GM21381 (cell line): ENCODE data around the gene STRBP.

Source experiments
- ATAC-seq: cut with Tn5 transposase; IDR thresholded peaks from one replicate; pipeline ENCODE4 v1.9.1; 2021; ENCODE audit warnings: mild to moderate bottlenecking, moderate library complexity; ENCODE audit not compliant: unreplicated experiment

STRBP gene

DNA sequence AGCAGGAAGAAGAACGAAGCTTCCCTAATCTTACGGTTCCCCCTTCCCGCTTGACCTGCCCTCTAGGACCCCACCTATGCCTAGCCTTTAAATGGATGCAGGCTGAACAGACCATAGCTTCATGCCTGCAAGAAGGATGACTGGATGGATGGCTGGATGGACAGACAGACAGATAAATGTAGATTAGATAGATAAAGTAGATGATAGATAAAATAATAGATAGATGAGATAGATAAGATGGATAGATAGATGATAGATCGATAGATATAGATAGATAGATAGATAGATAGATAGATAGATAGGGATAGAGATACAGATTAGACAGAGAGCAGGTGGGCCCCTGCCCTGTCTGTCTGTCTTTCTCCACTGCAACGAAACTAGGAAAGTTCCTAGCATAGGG lies 162.9 kb downstream of the STRBP start:
- no peak for ATAC-seq

GRCh38 chr9:123104807-123105206 lies 163.6 kb downstream of the STRBP start:
- no peak for ATAC-seq

- ATAC-seq: no peak
Observed at GRCh38 chr9:123102375-123103113, 165.8 kb downstream of the STRBP start.

GRCh38 chr9:123099548-123099947 lies 168.8 kb downstream of the STRBP start:
- no peak for ATAC-seq

DNA sequence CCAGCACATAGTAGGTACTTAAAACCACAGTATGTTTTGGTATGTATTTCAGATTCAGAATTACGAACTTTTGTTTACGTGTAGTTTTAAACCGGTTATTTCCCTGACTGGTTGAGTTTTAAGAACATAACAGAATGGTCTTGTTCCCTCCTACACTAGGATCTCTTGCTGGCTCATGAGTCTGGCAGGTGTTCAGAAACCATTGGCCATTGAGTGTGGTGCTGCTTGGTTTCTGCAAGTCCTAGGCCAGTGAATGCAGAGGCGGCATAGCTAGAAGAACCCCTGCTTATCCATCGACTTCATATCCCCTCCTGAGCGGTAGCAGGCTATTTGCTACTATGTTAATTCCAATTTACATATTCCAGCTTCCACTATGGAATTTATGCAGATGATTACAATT lies 169.3 kb downstream of the STRBP start:
- no peak for ATAC-seq

DNA sequence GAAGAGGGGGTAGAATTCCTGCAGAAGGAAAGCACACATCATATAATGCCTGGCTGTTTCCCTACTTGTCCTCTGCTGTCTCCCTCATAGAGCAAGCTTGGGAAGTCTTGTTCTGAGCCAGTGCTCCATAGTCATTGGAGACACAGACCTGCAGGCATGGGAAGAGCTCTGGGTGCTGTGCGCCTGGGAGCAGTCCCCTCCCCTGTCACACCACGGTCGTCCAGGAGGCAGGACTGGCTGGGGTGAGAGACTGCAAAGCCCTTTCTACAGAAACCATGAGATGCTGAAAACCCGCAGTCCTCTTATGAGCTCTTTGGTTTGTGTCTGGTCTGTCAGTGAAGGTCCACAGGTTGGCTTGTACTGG lies 170.3 kb downstream of the STRBP start:
- no peak for ATAC-seq

- ATAC-seq: no peak
Observed at GRCh38 chr9:123097430-123098095, 170.8 kb downstream of the STRBP start.

DNA sequence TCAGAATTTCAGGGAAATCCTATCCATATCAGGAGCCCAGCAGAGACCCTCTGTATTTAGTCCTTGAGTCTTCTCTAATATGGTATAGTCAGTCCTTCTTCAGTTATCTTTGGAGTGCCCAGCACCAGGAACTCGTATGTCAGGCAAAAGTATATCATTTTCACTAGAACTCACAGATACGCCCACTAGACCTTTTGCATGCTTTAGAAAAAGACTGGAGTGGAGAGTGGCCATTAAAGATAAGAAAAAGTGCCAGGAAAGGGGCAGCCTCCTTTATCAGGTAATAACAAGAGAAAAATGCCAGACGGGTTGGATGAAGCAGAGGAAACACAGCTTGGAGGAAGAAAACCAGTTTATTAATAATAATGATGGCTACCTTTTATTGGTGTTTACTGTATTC lies 171.4 kb downstream of the STRBP start:
- ATAC-seq: no peak

DNA sequence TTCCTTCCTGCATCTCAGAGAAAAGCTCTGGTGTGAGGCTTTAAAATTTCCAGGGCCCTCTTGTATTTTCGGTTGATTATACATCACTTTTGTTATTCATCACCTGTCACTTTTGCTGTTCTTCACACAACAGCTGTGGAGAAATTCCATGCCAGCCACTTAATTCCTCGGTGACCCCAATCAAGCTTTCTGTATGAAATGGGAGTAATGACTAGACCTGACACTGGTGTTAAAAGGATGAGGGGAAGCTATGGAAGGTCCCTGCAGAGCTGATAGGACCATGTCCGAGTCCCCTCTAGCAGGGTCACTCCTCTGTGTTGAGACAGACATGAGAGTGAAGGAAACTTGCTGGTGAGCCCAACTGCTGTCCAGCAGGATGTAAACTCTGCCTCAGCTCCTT lies 175.2 kb downstream of the STRBP start:
- ATAC-seq: no peak

- no peak for ATAC-seq
Observed at GRCh38 chr9:123091459-123091858, 176.9 kb downstream of the STRBP start.

DNA sequence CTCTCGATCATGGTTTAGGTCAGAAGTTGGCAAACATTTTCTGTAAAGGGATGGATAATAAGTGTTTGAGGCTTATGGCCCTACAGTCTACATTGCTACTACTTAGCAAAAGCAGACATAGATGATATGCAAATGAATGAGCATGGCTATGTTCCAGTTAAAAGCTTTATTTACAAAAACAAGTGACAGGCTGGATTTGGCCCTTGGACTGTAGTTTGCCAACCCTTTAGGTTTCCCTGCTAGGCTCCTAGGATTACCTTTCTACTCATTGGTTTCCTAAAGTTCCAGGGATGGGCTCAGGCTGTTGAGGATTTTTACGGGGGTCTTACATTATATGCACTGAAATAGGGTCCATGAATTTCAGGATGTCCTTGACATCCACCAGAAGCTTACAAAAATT lies 177.4 kb downstream of the STRBP start:
- ATAC-seq: no peak

DNA sequence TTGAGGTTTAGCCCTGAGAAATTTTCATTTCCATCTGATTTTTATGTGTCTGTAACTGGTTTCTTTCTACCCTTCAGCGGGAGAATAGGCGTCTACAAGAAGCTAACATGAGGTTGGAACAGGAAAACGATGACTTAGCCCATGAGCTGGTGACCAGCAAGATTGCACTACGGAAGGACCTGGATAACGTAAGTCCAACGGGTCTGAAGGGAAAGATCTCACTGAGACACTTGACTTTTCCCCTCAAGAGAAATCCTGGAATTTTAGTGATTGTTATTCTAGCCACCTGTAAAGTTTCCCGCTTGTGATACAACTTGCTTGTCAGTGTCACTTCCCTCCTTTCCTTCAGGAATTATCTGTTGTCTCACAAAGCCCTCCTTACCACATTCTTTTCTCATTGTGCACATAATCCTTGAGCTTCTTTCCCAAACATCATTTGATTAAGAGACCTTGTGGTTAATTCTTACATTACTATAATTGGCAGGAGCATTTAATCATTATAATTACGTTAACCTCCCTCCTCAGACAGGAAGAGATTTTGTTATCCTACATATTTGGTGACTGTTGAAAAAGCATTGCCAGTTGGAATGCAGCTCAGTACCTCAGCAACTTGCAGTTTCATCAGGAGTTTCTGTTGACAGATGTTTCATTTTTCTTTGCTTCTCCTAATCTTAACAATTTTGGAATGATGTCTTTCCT lies 178.0 kb downstream of the STRBP start:
- no peak for ATAC-seq

DNA sequence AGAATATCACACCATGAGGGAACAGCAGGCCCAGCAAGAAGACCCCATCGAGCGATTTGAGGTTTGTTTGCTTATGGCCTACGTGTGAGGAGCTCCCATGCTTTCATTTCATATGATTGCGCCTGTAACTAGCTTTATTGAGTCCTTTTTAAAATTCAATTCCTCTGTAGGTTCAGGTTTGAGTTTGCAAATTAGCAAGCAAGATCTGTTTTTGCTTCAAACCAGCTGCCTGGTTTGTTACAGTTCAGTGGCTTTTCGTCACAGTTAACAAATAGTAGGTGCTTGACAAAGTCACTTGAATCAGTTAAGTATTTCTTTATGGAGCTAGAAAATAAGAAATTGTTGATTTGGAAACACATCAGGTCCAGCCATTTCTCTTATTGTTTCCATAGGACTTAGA lies 178.6 kb downstream of the STRBP start:
- ATAC-seq: no peak

GRCh38 chr9:123089040-123089439 lies 179.3 kb downstream of the STRBP start:
- no peak for ATAC-seq

DNA sequence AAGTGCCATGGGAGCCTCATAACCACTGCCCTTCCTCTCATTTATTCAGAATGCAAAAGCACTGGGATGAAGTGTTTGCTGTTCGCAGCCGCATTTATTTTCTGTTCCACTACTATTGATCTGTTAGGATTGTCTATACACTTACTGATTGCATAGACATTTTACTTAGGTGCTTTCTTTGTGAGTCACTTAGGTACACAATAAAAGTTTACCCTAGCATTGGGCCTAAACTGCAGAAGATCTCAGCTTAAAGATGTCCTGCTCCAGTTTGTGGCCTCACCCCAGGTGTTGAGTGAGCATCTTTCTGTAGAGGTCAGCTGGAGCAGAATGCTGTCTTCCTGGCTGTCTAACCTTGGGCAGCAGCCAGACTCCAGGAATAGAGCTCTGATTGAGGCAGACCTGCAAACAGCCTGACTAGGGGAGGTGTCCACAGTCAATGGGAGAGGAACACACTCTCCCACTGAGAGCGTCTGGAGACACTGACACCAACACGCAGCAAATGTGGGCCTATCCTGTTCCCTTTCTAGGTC lies 181.0 kb downstream of the STRBP start:
- ATAC-seq: no peak

GRCh38 chr9:123085916-123086315 lies 182.5 kb downstream of the STRBP start:
- ATAC-seq: no peak

DNA sequence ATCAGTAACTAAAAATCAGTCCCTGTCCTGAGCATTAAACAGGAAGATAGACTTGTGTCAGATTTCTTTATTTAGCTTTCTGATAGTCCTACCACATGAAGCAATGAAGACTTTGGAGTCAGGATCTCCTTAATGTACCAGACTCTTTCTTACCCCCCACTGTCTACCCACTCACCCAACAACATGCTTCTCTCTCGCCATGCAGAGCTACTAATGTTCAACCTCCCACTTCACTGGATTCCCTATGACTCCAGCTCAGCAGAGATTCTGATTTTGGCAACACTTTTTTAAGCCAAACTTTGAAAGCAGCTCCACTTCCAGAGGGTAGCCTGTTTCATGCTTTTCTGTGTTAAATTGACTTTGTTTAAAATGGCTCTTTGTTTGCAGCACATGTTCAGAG lies 184.1 kb downstream of the STRBP start:
- ATAC-seq: no peak

GRCh38 chr9:123083680-123084079 lies 184.7 kb downstream of the STRBP start:
- ATAC-seq: no peak

- ATAC-seq: no peak
Observed at GRCh38 chr9:123081824-123082223, 186.6 kb downstream of the STRBP start.

GRCh38 chr9:123080444-123080843 lies 187.9 kb downstream of the STRBP start:
- ATAC-seq: no peak

DNA sequence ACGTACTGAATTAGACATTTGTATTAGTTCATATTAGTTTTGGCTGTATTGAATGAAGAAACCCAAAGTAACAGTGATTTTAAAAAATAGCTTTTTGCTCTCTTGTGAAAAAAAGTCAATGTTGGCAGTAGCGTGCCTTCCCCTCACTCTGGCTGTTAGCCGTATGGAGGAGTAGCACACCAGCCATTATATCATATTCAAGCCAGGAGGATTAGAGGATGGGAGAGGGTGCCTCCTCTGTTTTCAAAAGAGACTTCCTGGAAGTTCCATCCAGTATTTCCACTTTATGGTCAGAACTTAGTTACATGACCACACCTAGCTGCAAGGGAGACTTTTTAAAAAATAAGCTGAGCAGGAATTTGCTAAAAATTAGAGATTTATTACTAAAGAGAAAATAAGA lies 193.8 kb downstream of the STRBP start:
- no peak for ATAC-seq

GRCh38 chr9:123073991-123074422 lies 194.4 kb downstream of the STRBP start:
- ATAC-seq: no peak
